GM13977 (cell line): ENCODE results near the gene SLC8A2.
A peak's percentile ranks its signal among the peaks of the same experiment; 100 is the strongest.

Experiments used
- DNase-seq: peaks from one replicate; pipeline ENCODE4 v3.0.0; 2012; ENCODE audit warnings: low spot score
- in situ Hi-C: fragments of 300-500 bp; cut with MboI; formaldehyde crosslinking; loops from one replicate; pipeline ENCODE4 v1.12.0; 2022; ENCODE audit warnings: low sequenced_read_pairs, low pct_unique_long_range_greater_than_20kb, mixed read lengths, inconsistent platforms; ENCODE audit not compliant: unreplicated experiment
- TF ChIP-seq, protein P1 (sequence below): IDR thresholded peaks from 2 replicates; pipeline ENCODE4 v1.5.1; 2012; ENCODE audit warnings: mild to moderate bottlenecking, control low read depth; ENCODE audit not compliant: insufficient read depth; ENCODE audit errors: extremely low read depth, missing control alignments

Gene SLC8A2, protein sequence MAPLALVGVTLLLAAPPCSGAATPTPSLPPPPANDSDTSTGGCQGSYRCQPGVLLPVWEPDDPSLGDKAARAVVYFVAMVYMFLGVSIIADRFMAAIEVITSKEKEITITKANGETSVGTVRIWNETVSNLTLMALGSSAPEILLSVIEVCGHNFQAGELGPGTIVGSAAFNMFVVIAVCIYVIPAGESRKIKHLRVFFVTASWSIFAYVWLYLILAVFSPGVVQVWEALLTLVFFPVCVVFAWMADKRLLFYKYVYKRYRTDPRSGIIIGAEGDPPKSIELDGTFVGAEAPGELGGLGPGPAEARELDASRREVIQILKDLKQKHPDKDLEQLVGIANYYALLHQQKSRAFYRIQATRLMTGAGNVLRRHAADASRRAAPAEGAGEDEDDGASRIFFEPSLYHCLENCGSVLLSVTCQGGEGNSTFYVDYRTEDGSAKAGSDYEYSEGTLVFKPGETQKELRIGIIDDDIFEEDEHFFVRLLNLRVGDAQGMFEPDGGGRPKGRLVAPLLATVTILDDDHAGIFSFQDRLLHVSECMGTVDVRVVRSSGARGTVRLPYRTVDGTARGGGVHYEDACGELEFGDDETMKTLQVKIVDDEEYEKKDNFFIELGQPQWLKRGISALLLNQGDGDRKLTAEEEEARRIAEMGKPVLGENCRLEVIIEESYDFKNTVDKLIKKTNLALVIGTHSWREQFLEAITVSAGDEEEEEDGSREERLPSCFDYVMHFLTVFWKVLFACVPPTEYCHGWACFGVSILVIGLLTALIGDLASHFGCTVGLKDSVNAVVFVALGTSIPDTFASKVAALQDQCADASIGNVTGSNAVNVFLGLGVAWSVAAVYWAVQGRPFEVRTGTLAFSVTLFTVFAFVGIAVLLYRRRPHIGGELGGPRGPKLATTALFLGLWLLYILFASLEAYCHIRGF

DNA sequence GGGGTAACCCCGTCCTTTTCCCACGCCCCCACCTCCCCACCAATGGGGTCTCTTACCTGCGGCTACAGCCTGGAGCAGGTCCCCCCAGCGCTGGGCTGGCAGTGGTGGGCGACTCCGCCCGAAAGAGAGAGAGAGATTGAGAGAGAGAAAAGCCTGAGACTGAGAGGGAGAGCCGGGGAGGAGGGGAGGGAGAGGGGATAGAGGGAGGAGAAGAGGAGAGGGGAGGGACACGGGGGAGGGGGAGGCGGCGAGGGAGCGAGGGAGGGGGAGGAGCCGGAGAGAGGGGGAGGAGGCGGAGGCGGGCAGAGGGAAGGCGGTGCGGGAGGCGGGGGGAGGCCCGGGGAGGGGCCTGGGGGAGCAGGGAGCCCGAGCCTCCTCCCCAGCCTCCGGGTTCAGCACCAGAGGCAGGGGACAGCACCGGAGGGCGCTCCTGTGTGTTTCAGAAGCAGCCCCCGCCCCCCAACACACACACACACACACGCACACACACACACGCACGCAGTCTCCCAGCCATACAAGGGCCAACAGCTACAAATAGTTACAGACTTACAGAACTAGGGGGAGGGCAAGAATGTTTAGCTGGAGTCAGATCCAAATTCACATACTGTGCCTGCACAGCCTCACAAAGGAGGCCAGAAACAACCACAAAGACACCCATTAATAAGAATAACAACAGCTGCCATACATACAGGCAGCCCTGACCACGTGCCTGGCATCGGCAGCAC lies at the start of gene SLC8A2:
TSS of gene SLC8A2 (minus strand) at position 161 of the 725 bp plus-strand sequence. CDS start 5,490 bp downstream, outside the sequence.
- peak; percentile 86 for DNase-seq

DNA sequence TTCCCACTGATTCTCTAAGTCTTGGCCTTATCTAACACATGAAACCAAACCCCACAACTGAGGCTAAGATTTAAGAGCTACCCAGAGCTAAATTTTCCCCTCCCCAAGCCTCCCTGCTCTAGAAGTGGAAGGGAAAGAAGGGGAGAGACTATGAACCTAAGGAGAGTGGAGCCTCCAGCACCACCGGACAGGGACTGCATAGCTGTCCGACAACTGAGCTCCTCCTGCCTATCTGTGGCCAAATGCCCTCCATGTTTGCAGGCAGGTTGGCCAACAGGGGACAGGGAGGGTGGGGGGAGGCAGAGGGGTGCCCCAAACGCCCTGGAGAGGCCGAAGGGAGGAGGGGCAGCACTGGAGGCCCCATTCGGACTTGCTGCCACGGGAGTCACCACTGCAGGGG lies 49.1 kb upstream of the SLC8A2 start:
- in situ Hi-C loops: no loop called here
- TF ChIP-seq, protein P1, sequence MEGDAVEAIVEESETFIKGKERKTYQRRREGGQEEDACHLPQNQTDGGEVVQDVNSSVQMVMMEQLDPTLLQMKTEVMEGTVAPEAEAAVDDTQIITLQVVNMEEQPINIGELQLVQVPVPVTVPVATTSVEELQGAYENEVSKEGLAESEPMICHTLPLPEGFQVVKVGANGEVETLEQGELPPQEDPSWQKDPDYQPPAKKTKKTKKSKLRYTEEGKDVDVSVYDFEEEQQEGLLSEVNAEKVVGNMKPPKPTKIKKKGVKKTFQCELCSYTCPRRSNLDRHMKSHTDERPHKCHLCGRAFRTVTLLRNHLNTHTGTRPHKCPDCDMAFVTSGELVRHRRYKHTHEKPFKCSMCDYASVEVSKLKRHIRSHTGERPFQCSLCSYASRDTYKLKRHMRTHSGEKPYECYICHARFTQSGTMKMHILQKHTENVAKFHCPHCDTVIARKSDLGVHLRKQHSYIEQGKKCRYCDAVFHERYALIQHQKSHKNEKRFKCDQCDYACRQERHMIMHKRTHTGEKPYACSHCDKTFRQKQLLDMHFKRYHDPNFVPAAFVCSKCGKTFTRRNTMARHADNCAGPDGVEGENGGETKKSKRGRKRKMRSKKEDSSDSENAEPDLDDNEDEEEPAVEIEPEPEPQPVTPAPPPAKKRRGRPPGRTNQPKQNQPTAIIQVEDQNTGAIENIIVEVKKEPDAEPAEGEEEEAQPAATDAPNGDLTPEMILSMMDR: no peak
- no peak for DNase-seq

More for the DNA sequence above, at the start of gene SLC8A2:
- in situ Hi-C loops: no loop called here
- TF ChIP-seq, protein P1: no peak

GRCh38 chr19:47520343-47520806 lies 48.7 kb upstream of the SLC8A2 start:
- DNase-seq: no peak
- in situ Hi-C loops: no loop called here
- TF ChIP-seq, protein P1: no peak

GRCh38 chr19:47518854-47519253 lies 47.2 kb upstream of the SLC8A2 start:
- no peak for DNase-seq
- in situ Hi-C loops: no loop called here
- TF ChIP-seq, protein P1: no peak

DNA sequence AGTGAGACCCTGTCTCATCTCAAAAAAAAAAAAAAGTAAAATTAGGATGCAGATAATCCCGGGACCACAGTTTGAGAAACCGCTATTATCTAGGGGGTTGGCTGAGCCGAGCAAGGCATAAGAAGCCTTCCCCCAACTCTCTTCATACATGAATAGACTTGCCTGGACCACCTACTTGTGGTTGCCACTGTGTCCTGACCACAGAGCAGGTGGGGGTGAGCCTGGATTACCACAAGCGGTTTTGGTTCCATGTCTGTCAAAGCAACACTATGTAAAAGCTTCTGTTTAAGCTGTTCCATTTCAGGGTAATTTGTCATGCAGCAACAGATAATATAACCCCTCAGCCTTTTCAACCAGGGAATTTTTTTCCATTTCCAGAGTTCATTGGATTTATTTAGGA lies 46.4 kb upstream of the SLC8A2 start:
- peak; percentile 79 for DNase-seq
- TF ChIP-seq, protein P1: no peak
- in situ Hi-C loops: no loop called here
